ENCODE measurements around the gene SEMA3D.

Gene SEMA3D

DNA sequence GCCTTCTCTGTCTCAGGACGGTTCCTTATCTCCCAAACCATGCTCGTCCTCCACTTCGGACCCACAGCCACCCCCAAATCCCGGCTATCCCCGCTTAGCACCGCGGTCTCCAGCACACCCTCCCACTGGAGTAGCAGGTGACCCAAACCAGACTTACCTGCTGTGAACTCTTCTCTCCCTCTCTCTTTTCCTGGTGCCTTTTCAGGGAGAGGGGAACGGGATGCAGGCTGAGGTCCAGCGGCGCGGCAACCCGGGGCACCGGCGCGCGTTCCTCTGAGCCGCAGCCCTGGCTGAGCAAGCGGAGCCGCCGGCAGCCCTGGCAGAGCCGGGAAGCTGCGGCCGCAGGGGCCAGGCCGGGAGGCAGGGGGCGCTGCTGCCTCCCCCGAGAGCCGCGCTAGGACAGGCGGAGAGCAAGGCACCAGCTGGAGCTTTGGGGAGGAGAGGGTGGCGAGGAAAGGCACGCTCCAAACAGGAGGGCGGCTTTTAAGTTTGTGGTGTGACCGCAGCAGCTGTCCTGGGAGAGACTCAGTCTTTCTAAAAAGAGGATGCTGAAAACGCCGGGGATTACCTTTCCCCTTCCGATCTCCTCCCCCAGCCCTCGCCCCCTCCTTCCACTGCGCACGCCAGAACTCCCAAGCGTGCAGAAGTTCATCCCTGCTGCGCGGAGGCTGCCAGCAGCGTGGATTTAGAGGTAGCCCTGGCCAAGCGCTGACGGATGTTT lies at the start of gene SEMA3D:
Gene SEMA3D (minus strand): TSS at position 536 of the 721 bp plus-strand sequence. CDS start 65,165 bp downstream, outside the sequence.
- no peak within 1 kb of the TSS for H3K27ac ChIP-seq
- TF ChIP-seq, protein P1, sequence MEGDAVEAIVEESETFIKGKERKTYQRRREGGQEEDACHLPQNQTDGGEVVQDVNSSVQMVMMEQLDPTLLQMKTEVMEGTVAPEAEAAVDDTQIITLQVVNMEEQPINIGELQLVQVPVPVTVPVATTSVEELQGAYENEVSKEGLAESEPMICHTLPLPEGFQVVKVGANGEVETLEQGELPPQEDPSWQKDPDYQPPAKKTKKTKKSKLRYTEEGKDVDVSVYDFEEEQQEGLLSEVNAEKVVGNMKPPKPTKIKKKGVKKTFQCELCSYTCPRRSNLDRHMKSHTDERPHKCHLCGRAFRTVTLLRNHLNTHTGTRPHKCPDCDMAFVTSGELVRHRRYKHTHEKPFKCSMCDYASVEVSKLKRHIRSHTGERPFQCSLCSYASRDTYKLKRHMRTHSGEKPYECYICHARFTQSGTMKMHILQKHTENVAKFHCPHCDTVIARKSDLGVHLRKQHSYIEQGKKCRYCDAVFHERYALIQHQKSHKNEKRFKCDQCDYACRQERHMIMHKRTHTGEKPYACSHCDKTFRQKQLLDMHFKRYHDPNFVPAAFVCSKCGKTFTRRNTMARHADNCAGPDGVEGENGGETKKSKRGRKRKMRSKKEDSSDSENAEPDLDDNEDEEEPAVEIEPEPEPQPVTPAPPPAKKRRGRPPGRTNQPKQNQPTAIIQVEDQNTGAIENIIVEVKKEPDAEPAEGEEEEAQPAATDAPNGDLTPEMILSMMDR (IDR thresholded peaks at IDR 0.05): peak; percentile 99
- TF ChIP-seq ZFX (IDR thresholded peaks at IDR 0.05; ENCODE audit: borderline replicate concordance): no peak

DNA sequence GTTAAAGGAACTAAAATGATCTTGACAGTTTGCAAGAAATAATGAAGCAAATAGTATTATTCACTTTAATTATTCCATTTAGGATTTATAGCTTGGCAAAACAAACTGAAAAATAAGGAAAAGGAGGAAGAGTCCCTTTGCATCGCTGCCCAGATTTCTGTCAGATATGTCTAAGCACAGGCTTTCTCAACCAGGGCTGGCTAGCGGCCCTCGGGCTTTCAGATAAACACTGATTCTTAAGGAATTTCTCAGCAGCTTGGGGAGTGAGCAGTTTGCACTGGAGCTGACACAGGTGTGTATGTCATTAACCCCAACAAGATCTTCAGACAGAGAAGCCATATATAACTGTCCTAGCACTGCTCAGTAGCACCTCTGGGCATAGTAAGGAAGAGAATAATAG lies 47.9 kb upstream of the SEMA3D start:
- H3K27ac ChIP-seq: no peak overlapping the region
- TF ChIP-seq, protein P1 (IDR thresholded peaks at IDR 0.05): no peak
- no peak for TF ChIP-seq ZFX (IDR thresholded peaks at IDR 0.05; ENCODE audit: borderline replicate concordance)

DNA sequence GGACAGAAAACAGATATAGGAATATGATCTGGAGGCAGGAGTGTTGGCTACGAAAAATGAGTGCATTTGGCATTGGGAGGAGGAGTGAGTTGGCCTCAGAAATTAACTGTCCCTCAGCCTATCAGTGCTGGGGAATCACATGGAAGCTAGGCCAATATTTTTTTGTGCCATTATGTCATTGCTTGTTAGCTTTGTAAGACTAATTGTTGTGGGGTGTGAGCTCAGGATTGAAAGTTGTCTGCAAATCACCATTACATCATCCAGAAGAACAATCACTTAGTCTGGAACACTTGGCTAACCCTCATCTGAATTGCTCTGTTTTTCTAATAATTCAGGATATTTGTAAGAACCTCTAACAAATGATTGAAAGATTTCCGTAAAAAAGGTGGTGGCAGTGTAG lies 45.2 kb upstream of the SEMA3D start:
- H3K27ac ChIP-seq: no peak overlapping the region
- TF ChIP-seq, protein P1 (IDR thresholded peaks at IDR 0.05): no peak
- TF ChIP-seq ZFX (IDR thresholded peaks at IDR 0.05; ENCODE audit: borderline replicate concordance): no peak

DNA sequence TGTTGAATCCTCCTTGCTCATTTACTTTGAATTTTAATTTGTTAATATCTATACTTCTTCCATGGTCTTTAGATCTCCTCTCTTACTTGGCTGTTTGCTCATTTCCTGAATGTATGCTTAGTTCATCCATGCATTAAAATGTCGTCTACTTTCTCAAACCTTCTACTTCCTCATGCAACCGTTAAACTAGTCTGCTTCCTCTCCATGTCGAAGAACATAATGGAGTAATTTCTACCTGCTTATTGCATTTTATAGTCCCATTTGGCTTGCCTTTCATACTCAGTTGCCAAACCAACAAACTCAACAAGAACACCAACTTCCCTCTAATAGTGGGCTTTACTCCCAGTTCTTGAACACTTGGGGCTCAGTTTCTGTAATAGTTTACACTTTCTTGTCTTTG lies 43.8 kb upstream of the SEMA3D start:
- H3K27ac ChIP-seq: no peak overlapping the region
- TF ChIP-seq ZFX (IDR thresholded peaks at IDR 0.05; ENCODE audit: borderline replicate concordance): no peak
- TF ChIP-seq, protein P1 (IDR thresholded peaks at IDR 0.05): no peak

DNA sequence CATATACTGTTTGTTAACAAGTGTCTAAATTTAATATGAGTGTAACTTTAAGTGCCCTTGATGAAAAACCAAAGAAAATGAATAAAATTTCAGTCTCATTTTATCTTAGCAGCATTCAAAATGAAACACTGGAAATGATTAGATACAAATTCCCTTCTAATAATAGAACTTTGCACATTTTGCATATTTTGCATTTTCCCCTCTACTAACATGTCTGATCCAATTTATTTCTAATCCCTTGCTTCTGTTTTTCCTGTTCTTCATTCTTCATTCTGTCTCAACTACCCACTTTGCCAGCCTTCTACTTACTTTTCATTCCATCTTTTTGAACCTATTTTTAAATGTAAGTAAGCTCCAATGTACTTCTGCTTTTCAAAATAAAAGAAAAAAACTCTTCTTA lies 42.7 kb upstream of the SEMA3D start:
- TF ChIP-seq, protein P1 (IDR thresholded peaks at IDR 0.05): no peak
- no peak for TF ChIP-seq ZFX (IDR thresholded peaks at IDR 0.05; ENCODE audit: borderline replicate concordance)
- no peak overlapping the region for H3K27ac ChIP-seq

DNA sequence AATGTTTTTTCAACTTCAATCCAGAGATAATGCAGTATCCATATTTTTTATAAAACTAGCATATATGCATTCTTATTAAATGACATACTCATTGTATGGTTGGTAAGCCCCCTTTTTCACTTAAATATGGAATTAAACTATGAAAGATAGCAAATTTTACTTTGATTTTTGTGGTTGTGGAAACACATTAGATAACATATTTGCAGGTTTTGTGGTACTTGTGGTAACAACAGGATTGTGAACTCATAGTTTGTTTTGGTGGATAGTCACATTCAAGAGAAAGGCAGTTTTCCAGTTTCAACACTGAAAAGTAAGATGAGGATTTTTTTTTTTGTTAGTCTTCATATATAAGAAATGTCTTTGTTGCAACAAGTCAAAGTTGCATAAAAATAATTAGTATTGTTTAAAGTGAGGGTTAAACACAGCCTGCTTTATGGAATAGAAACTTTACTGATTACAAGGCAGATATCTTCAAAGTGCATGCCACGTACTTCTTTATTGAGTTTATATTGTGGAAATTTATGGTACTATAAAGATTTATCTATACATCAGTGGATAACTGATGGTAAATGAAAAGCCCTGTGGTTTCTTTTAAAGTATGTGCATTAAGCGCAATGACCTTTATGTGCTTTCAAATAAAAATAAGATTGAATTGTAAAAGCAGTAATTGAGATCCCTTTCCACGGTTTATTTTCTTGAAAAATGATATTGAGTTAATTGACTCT lies 39.7 kb upstream of the SEMA3D start:
- no peak overlapping the region for H3K27ac ChIP-seq
- no peak for TF ChIP-seq ZFX (IDR thresholded peaks at IDR 0.05; ENCODE audit: borderline replicate concordance)
- TF ChIP-seq, protein P1 (IDR thresholded peaks at IDR 0.05): no peak

DNA sequence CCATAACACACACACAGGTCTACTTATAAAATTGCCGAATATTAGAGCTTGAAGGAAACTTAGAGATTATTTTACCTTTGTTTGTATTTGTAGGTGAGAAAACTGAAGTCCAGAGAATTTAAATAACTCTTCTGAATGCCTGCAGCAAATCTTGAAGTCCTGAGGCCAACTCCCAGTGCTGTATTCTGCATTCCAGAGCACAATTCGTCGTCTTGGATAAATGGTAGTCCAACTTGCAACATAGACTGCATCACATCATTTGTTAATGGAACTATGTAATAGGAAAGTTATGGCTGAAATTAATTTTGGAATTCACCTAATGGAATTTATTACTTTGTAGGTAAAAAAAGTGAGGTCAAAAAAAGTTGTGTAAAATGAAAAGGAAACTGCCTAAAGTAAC lies 37.3 kb upstream of the SEMA3D start:
- H3K27ac ChIP-seq: no peak overlapping the region
- TF ChIP-seq ZFX (IDR thresholded peaks at IDR 0.05; ENCODE audit: borderline replicate concordance): no peak
- TF ChIP-seq, protein P1 (IDR thresholded peaks at IDR 0.05): no peak

All from 22Rv1 (cell line).